Measurements from ENCODE around the gene NBPF6.
"Not testable (repeated sequence)": the region's sequence is repeated elsewhere in the genome, so short reads cannot be mapped to it uniquely, and the experiment has no call there.

NBPF6 gene

DNA sequence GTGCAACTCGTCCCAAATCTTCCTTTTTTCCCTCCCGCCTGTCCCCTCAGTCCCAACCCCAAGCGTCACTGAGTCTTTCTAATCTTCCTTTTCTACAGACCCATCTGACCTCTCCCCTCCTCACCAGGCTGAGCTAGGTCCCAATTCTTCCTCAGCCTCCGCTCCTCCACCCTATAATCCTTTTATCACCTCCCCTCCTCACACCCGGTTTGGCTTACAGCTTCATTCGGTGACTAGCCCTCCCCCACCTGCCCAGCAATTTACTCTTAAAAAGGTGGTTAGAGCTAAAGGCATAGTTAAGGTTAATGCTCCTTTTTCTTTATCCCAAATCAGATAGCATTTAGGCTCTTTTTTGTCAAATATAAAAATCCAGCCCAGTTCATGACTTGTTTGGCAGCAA, 24.4 kb downstream of the NBPF6 start:
- H3K4me1 ChIP-seq (ENCODE audit: insufficient read depth, low read length); H3K9me3 ChIP-seq (ENCODE audit: control insufficient read depth, insufficient read depth, low read length); H3K9ac ChIP-seq (ENCODE audit: low read depth, low read length); H3K36me3 ChIP-seq (ENCODE audit: insufficient read depth, low read length): not testable (repeated sequence)

- Histone ChIP-seq H3K9me3 (ENCODE audit: control insufficient read depth, insufficient read depth, low read length) (no peaks in the 10 kb centered on the region), H3K4me1 (ENCODE audit: insufficient read depth, low read length) (no peaks in the 10 kb centered on the region)
These were observed 28.4 kb downstream of the NBPF6 start for GRCh38 chr1:108478429-108479015.

GRCh38 chr1:108482708-108483107, 32.6 kb downstream of the NBPF6 start:
- Histone ChIP-seq H3K36me3 (ENCODE audit: insufficient read depth, low read length) (no peaks in the 10 kb centered on the region), H3K4me1 (ENCODE audit: insufficient read depth, low read length) (no peaks in the 10 kb centered on the region), H3K9ac (ENCODE audit: low read depth, low read length) (no peak overlapping the region), H3K9me3 (ENCODE audit: control insufficient read depth, insufficient read depth, low read length) (peaks cover 10% of the 10 kb centered on the region; the same call in 1 of the 2 replicates)

More at GRCh38 chr1:108478429-108479015, 28.4 kb downstream of the NBPF6 start:
- H3K36me3 ChIP-seq (ENCODE audit: insufficient read depth, low read length) = no peaks in the 10 kb centered on the region
- H3K9ac ChIP-seq (ENCODE audit: low read depth, low read length) = no peak overlapping the region

- not testable (repeated sequence) for H3K9me3 ChIP-seq (ENCODE audit: control insufficient read depth, insufficient read depth, low read length); H3K9ac ChIP-seq (ENCODE audit: low read depth, low read length); H3K4me1 ChIP-seq (ENCODE audit: insufficient read depth, low read length); H3K36me3 ChIP-seq (ENCODE audit: insufficient read depth, low read length)
These were observed 35.8 kb downstream of the NBPF6 start for GRCh38 chr1:108485990-108486389.

DNA sequence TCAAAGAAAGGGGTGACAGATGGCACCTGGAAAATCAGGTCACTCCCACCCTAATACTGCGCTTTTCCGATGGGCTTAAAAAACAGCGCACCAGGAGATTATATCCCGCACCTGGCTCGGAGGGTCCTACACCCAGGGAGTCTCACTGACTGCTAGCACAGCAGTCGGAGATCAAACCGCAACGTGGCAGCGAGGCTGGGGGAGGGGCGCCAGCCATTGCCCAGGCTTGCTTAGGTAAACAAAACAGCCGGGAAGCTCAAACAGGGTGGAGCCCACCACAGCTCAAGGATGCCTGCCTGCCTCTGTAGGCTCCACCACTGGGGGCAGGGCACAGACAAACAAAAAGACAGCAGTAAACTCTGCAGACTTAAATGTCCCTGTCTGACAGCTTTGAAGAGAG, 36.6 kb downstream of the NBPF6 start:
- not testable (repeated sequence) for H3K36me3 ChIP-seq (ENCODE audit: insufficient read depth, low read length); H3K9ac ChIP-seq (ENCODE audit: low read depth, low read length); H3K9me3 ChIP-seq (ENCODE audit: control insufficient read depth, insufficient read depth, low read length); H3K4me1 ChIP-seq (ENCODE audit: insufficient read depth, low read length)

DNA sequence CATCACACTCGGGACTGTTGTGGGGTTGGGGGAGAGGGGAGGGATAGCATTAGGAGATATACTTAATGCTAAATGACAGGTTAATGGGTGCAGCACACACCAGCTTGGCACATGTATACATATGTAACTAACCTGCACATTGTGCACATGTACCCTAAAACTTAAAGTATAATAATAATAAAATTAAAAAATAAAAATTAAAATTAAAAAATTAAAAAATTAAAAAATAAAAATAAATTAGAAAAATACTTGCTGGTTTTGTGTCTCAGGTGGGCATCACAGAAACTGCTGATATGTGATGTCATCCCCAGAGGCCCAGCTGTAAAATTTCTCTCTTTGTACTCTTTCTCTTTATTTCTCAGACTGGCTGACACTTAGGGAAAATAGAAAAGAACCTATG, 44.9 kb downstream of the NBPF6 start:
- not testable (repeated sequence) for H3K9ac ChIP-seq (ENCODE audit: low read depth, low read length)

GRCh38 chr1:108496856-108497255, 46.7 kb downstream of the NBPF6 start:
- not testable (repeated sequence) for H3K9me3 ChIP-seq (ENCODE audit: control insufficient read depth, insufficient read depth, low read length); H3K36me3 ChIP-seq (ENCODE audit: insufficient read depth, low read length); H3K9ac ChIP-seq (ENCODE audit: low read depth, low read length); H3K4me1 ChIP-seq (ENCODE audit: insufficient read depth, low read length)

More for the DNA sequence above, 44.9 kb downstream of the NBPF6 start:
- H3K36me3 ChIP-seq (ENCODE audit: insufficient read depth, low read length); H3K4me1 ChIP-seq (ENCODE audit: insufficient read depth, low read length); H3K9me3 ChIP-seq (ENCODE audit: control insufficient read depth, insufficient read depth, low read length): not testable (repeated sequence)

GRCh38 chr1:108502138-108502537, 52.0 kb downstream of the NBPF6 start:
- H3K4me1 ChIP-seq (ENCODE audit: insufficient read depth, low read length) = peaks cover 10% of the 10 kb centered on the region; the same call in 1 of the 2 replicates
- no peak overlapping the region for H3K9ac ChIP-seq (ENCODE audit: low read depth, low read length)
- no peaks in the 10 kb centered on the region for H3K36me3 ChIP-seq (ENCODE audit: insufficient read depth, low read length)
- H3K9me3 ChIP-seq (ENCODE audit: control insufficient read depth, insufficient read depth, low read length) = no peaks in the 10 kb centered on the region; the same call in 1 of the 2 replicates

DNA sequence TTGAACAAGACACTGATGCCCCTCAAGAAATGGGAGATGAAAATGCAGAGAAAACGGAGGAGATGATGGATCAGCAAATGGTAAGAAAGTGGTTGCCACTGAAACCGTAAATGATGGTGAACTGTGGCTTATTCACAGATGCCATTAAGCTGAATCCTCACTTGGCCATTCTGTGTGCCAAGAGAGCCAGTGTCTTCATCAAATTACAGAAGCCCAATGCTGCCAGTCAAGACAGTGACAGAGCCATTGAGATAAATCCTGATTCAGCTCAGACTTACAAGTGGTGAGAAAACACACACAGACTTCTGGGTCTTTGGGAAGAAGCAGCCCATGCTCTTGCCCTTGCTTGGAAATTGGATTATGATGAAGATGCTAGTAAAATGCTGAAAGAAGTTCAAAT, 52.5 kb downstream of the NBPF6 start:
- no peaks in the 10 kb centered on the region; the same call in 1 of the 2 replicates for H3K9me3 ChIP-seq (ENCODE audit: control insufficient read depth, insufficient read depth, low read length)
- H3K9ac ChIP-seq (ENCODE audit: low read depth, low read length) = no peak overlapping the region
- H3K4me1 ChIP-seq (ENCODE audit: insufficient read depth, low read length) = peaks cover 10% of the 10 kb centered on the region; the same call in 1 of the 2 replicates
- no peaks in the 10 kb centered on the region for H3K36me3 ChIP-seq (ENCODE audit: insufficient read depth, low read length)

DNA sequence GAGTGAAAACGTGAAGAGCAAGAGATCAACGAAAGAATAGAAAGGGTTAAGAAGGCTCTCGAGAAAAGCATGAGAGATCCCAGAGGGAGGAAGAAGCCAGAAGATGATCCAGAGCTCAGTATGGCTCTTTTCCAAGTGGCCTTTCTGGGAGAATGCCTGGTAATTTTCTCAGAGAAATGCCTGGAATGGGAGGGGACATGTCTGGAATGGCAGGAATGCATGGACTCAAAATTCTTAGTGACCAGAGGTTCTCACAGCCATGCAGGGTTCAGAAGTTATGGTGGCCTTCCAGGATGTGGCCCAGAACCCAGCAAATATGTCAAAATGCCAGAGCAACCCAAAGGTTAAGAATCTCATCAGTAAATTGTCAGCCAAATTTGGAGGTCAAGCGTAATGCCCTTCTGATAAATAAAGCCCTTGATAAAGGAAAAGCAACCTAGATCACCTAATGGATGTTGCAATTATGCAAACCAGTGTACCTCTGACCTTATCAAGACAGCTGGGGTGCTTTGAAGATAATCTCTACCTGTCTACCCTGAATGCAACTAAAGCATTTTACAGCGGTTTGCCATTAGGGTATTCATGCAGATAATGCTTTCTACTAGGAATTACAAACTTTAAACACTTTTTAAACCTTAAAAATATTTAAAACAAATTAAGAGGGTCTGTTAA, 53.1 kb downstream of the NBPF6 start:
- Histone ChIP-seq H3K9me3 (ENCODE audit: control insufficient read depth, insufficient read depth, low read length) (no peaks in the 10 kb centered on the region; the same call in 1 of the 2 replicates), H3K4me1 (ENCODE audit: insufficient read depth, low read length) (peaks cover 10% of the 10 kb centered on the region; the same call in 1 of the 2 replicates), H3K36me3 (ENCODE audit: insufficient read depth, low read length) (no peaks in the 10 kb centered on the region), H3K9ac (ENCODE audit: low read depth, low read length) (no peak overlapping the region)

GRCh38 chr1:108504447-108504846, 54.3 kb downstream of the NBPF6 start:
- H3K9ac ChIP-seq (ENCODE audit: low read depth, low read length) = no peak overlapping the region
- no peaks in the 10 kb centered on the region for H3K36me3 ChIP-seq (ENCODE audit: insufficient read depth, low read length)
- peaks cover 10% of the 10 kb centered on the region; the same call in 1 of the 2 replicates for H3K4me1 ChIP-seq (ENCODE audit: insufficient read depth, low read length)
- H3K9me3 ChIP-seq (ENCODE audit: control insufficient read depth, insufficient read depth, low read length) = no peaks in the 10 kb centered on the region; the same call in 1 of the 2 replicates

DNA sequence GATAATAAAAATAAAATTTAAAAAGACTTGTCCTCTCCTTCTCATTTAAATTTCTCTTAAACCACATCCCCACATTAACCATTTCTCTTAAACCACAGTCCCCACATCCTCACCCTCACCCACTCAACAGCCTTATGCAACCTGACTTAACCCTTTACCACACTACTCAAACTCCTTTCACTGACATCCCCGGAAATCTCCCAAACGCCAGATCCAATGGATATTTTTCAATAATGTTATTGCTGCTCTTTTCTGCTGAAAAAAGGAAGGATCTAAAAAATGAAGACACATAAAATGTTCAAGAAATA, 55.6 kb downstream of the NBPF6 start:
- Histone ChIP-seq H3K9ac (ENCODE audit: low read depth, low read length) (no peak overlapping the region), H3K9me3 (ENCODE audit: control insufficient read depth, insufficient read depth, low read length) (no peaks in the 10 kb centered on the region; the same call in 1 of the 2 replicates), H3K4me1 (ENCODE audit: insufficient read depth, low read length) (peaks cover 10% of the 10 kb centered on the region; the same call in 1 of the 2 replicates), H3K36me3 (ENCODE audit: insufficient read depth, low read length) (no peaks in the 10 kb centered on the region)

- no peak overlapping the region for H3K9ac ChIP-seq (ENCODE audit: low read depth, low read length)
- H3K9me3 ChIP-seq (ENCODE audit: control insufficient read depth, insufficient read depth, low read length) = no peaks in the 10 kb centered on the region
- no peaks in the 10 kb centered on the region for H3K4me1 ChIP-seq (ENCODE audit: insufficient read depth, low read length)
- H3K36me3 ChIP-seq (ENCODE audit: insufficient read depth, low read length) = no peaks in the 10 kb centered on the region
These were observed 61.6 kb downstream of the NBPF6 start for GRCh38 chr1:108511764-108512163.

GRCh38 chr1:108512239-108513043, 62.3 kb downstream of the NBPF6 start:
- no peaks in the 10 kb centered on the region for H3K4me1 ChIP-seq (ENCODE audit: insufficient read depth, low read length)
- no peak overlapping the region for H3K9ac ChIP-seq (ENCODE audit: low read depth, low read length)
- H3K9me3 ChIP-seq (ENCODE audit: control insufficient read depth, insufficient read depth, low read length) = no peaks in the 10 kb centered on the region
- H3K36me3 ChIP-seq (ENCODE audit: insufficient read depth, low read length) = no peaks in the 10 kb centered on the region

DNA sequence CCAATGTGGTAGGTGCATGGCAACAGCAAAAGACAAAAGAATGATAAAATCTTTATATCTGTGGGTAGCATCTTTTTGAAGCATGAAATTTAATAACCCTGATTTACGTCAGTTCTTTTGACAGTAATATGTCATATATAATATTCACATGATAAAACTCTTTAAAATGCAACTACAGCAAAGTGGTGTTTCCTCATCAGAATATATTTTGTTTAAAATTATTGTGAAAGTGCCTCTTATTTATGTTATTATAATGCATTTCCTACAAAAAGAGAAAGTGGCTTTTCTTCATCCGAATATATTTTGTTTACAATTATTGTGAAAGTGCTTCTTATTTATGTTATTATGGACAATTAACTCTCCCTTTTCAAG, 62.9 kb downstream of the NBPF6 start:
- no peaks in the 10 kb centered on the region for H3K9me3 ChIP-seq (ENCODE audit: control insufficient read depth, insufficient read depth, low read length)
- no peak overlapping the region for H3K9ac ChIP-seq (ENCODE audit: low read depth, low read length)

More for the DNA sequence above, 62.9 kb downstream of the NBPF6 start:
- Histone ChIP-seq H3K4me1 (ENCODE audit: insufficient read depth, low read length) (no peaks in the 10 kb centered on the region), H3K36me3 (ENCODE audit: insufficient read depth, low read length) (no peaks in the 10 kb centered on the region)
